ENCODE data around the gene ACD. TPM values are rescaled to one million over a fixed set of nuclear protein-coding genes. Genes with fewer than 3 reads are reported as not detected.

The ACD gene
- total and polyA plus RNA-seq, 9 of the 15 experiments (the other 6 are each of a cell fraction or from before 2014, with no cell fraction given), result 4.2 to 47.4 (median 19.2) TPM

DNA sequence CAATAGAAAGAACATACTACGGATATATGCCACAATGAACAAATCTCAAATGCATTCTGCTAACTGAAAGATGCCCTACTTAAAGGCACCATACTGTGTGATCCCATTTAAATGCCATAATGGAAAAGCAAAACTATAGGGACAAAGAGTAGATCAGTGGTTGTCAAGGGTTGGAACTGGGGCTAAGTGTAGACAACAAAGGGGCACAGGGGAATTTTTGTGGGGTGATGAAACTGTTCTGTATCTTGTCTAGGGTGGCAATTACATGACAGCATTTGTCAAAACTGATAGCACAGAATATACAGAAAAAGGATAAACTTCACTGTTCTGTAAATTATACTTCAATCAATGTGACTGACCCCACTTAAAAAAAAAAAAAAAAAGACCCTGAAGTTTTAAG lies 41.4 kb upstream of the ACD start:
- Histone ChIP-seq H3K36me3 (ENCODE audit: control insufficient read depth, insufficient read depth, low read length) (peaks cover 8% of the 10 kb centered on the region; the same call in 1 of the 3 replicates), H2AFZ (ENCODE audit: low read depth, low read length) (no peak overlapping the region), H3K4me3 (no peak overlapping the region), H3K27ac (ENCODE audit: extremely low read depth, low read depth, low read length) (no peak overlapping the region), H3K4me2 (ENCODE audit: insufficient read depth, low read length) (no peak overlapping the region), H4K20me1 (replicated peaks; ENCODE audit: control insufficient read depth, insufficient read depth, low read length) (no peaks in the 10 kb centered on the region), H3K4me1 (replicated peaks in 1 of 2; ENCODE audit: control insufficient read depth in 2 of 2, insufficient read depth in 2 of 2, low read length in 2 of 2) (no peaks in the 10 kb centered on the region), H3K79me2 (ENCODE audit: control insufficient read depth, insufficient read depth, low read length) (no peaks in the 10 kb centered on the region), H3K9me3 (replicated peaks; ENCODE audit: control insufficient read depth, insufficient read depth, low read depth, low read length) (peaks cover 3% of the 10 kb centered on the region), H3K9me1 (ENCODE audit: control insufficient read depth, insufficient read depth, low read length) (no peaks in the 10 kb centered on the region), H3K27me3 (ENCODE audit: control insufficient read depth in 2 of 2, insufficient read depth in 2 of 2, low read length in 2 of 2) (no peaks in the 10 kb centered on the region), H3K9ac (ENCODE audit: insufficient read depth in 1 of 2, low read depth in 2 of 2, low read length in 2 of 2) (no peak overlapping the region)
- in situ Hi-C loops (cut with MboI) (no loop called here), intact Hi-C loops (cut with micrococcal nuclease) (no loop called here)
- CTCF ChIA-PET (ENCODE audit: low intra/inter-chr PET ratio), result interaction anchor here (0.7 kb wide), 1 partner anchor 205 kb away, joined by 3 read pairs; no protein-coding TSS in a partner anchor
- ATAC-seq (no peak), FAIRE-seq (no peak), DNase-seq (ENCODE audit: extremely low read depth in 1 of 4, low spot score in 3 of 4) (no peak)
- no TSS peak for BruUV-seq (replicated peaks)
- POLR2A ChIA-PET, result no interaction called here
- 91% methylated on average over 1 of the region's 1 CpG for WGBS (ENCODE audit: insufficient coverage, low coverage, missing lambda C conversion rate)
- TF ChIP-seq STAT5B (CRISPR knock-in tag; IDR thresholded peaks at IDR 0.05), result no peak
- TF ChIP-seq, protein P1, sequence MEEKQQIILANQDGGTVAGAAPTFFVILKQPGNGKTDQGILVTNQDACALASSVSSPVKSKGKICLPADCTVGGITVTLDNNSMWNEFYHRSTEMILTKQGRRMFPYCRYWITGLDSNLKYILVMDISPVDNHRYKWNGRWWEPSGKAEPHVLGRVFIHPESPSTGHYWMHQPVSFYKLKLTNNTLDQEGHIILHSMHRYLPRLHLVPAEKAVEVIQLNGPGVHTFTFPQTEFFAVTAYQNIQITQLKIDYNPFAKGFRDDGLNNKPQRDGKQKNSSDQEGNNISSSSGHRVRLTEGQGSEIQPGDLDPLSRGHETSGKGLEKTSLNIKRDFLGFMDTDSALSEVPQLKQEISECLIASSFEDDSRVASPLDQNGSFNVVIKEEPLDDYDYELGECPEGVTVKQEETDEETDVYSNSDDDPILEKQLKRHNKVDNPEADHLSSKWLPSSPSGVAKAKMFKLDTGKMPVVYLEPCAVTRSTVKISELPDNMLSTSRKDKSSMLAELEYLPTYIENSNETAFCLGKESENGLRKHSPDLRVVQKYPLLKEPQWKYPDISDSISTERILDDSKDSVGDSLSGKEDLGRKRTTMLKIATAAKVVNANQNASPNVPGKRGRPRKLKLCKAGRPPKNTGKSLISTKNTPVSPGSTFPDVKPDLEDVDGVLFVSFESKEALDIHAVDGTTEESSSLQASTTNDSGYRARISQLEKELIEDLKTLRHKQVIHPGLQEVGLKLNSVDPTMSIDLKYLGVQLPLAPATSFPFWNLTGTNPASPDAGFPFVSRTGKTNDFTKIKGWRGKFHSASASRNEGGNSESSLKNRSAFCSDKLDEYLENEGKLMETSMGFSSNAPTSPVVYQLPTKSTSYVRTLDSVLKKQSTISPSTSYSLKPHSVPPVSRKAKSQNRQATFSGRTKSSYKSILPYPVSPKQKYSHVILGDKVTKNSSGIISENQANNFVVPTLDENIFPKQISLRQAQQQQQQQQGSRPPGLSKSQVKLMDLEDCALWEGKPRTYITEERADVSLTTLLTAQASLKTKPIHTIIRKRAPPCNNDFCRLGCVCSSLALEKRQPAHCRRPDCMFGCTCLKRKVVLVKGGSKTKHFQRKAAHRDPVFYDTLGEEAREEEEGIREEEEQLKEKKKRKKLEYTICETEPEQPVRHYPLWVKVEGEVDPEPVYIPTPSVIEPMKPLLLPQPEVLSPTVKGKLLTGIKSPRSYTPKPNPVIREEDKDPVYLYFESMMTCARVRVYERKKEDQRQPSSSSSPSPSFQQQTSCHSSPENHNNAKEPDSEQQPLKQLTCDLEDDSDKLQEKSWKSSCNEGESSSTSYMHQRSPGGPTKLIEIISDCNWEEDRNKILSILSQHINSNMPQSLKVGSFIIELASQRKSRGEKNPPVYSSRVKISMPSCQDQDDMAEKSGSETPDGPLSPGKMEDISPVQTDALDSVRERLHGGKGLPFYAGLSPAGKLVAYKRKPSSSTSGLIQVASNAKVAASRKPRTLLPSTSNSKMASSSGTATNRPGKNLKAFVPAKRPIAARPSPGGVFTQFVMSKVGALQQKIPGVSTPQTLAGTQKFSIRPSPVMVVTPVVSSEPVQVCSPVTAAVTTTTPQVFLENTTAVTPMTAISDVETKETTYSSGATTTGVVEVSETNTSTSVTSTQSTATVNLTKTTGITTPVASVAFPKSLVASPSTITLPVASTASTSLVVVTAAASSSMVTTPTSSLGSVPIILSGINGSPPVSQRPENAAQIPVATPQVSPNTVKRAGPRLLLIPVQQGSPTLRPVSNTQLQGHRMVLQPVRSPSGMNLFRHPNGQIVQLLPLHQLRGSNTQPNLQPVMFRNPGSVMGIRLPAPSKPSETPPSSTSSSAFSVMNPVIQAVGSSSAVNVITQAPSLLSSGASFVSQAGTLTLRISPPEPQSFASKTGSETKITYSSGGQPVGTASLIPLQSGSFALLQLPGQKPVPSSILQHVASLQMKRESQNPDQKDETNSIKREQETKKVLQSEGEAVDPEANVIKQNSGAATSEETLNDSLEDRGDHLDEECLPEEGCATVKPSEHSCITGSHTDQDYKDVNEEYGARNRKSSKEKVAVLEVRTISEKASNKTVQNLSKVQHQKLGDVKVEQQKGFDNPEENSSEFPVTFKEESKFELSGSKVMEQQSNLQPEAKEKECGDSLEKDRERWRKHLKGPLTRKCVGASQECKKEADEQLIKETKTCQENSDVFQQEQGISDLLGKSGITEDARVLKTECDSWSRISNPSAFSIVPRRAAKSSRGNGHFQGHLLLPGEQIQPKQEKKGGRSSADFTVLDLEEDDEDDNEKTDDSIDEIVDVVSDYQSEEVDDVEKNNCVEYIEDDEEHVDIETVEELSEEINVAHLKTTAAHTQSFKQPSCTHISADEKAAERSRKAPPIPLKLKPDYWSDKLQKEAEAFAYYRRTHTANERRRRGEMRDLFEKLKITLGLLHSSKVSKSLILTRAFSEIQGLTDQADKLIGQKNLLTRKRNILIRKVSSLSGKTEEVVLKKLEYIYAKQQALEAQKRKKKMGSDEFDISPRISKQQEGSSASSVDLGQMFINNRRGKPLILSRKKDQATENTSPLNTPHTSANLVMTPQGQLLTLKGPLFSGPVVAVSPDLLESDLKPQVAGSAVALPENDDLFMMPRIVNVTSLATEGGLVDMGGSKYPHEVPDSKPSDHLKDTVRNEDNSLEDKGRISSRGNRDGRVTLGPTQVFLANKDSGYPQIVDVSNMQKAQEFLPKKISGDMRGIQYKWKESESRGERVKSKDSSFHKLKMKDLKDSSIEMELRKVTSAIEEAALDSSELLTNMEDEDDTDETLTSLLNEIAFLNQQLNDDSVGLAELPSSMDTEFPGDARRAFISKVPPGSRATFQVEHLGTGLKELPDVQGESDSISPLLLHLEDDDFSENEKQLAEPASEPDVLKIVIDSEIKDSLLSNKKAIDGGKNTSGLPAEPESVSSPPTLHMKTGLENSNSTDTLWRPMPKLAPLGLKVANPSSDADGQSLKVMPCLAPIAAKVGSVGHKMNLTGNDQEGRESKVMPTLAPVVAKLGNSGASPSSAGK (IDR thresholded peaks at IDR 0.05), result no peak
- TF ChIP-seq, protein P2, sequence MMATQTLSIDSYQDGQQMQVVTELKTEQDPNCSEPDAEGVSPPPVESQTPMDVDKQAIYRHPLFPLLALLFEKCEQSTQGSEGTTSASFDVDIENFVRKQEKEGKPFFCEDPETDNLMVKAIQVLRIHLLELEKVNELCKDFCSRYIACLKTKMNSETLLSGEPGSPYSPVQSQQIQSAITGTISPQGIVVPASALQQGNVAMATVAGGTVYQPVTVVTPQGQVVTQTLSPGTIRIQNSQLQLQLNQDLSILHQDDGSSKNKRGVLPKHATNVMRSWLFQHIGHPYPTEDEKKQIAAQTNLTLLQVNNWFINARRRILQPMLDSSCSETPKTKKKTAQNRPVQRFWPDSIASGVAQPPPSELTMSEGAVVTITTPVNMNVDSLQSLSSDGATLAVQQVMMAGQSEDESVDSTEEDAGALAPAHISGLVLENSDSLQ (IDR thresholded peaks at IDR 0.05), result no peak
- no peak for TF ChIP-seq NR2C1 (IDR thresholded peaks at IDR 0.05)
- no peak for TF ChIP-seq NR2C1 (tag; IDR thresholded peaks at IDR 0.05)
- no peak for TF ChIP-seq NRF1 (conservative IDR thresholded peaks at IDR 0.05 in 1 of 2, IDR thresholded peaks at IDR 0.05 in 1 of 2)
- TF ChIP-seq, protein P3, sequence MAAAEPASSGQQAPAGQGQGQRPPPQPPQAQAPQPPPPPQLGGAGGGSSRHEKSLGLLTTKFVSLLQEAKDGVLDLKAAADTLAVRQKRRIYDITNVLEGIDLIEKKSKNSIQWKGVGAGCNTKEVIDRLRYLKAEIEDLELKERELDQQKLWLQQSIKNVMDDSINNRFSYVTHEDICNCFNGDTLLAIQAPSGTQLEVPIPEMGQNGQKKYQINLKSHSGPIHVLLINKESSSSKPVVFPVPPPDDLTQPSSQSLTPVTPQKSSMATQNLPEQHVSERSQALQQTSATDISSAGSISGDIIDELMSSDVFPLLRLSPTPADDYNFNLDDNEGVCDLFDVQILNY (CRISPR knock-in tag; IDR thresholded peaks at IDR 0.05), result no peak
- TF ChIP-seq ZNF41 (CRISPR knock-in tag; conservative IDR thresholded peaks at IDR 0.05), result no peak

All from K562 (cell line).